Left renal pelvis (tissue), 4 donors: ENCODE data around the gene TXNDC2. TPM values are rescaled to one million over a fixed set of nuclear protein-coding genes. Genes with fewer than 3 reads are reported as not detected.

ENCODE experiments used
- DNase-seq, 4 donors: peaks; one replicate each; pipeline ENCODE4 v3.0.0-alpha.2; 2013; ENCODE audit warnings: low read depth in 4 of 4, low spot score in 3 of 4
- polyA plus RNA-seq, 4 donors: library from polyadenylated mRNA; unstranded; fragments of 120-200 nt; gene quantifications; one replicate each; pipeline ENCODE4 v1.2.1, GENCODE V29; 2013; ENCODE audit not compliant: insufficient read length in 4 of 4

The TXNDC2 gene
- polyA plus RNA-seq, 4 donors = 0.12 to 0.20 (median 0.14) TPM; not detected in 1

DNA sequence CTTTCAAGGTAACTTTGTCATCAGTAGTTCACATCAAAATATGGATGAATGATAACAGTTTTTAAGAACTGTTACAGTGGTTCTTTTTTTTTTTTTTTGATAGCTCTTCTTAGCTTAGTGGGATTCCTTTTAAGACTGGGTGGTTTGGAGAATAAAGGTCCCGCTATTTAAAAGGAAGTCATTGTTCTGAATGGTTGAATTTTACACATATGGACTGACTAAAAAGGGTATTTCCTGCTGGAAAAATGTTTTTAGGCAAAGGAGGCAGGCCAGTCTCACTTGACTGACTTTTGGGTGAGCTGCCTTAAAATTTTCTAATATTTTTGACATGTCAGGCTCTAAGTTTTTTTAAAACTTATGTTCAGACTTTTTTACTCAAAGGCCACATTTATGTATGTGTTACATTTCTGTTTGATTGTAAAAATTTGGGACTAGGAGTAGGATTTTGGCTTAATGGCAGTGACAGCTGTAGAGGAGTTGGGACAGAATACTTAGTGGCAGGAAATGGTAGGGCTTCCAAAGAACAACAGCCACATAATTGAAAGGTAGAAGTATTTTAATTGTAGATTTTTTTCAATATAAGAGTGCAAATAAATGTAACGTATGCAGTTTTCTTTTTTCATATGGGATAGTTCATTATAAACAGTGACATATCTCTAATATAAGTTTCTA, 41.8 kb downstream of the TXNDC2 start:
- no peak for DNase-seq

DNA sequence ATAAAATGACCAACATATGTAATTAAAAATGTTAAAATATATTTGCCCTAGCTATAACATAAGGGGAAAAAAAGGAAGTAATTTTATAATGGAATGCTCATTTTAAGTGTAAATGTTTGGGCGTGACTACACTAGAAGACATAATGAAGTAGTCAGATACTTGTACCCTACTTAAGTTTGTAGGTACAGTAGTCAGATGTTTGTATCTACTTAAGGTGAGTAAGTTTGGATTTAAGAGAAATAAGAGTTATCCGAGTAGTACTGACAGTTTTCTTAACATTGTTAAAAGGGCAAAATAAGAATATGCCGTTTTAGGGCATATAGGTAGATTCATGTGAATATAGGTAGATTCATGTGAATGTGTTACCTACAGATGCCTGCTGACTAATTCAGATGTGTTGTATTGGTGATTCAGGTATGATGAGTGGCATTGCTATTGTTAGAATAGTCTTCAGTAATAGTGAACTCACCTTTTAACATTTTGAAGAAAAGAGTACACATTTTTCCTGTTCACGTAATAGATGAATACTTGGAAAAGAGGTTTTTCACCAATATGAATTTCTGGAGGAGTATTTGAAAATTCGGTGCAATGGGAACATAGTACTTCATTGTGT, 43.0 kb downstream of the TXNDC2 start:
- no peak for DNase-seq

DNA sequence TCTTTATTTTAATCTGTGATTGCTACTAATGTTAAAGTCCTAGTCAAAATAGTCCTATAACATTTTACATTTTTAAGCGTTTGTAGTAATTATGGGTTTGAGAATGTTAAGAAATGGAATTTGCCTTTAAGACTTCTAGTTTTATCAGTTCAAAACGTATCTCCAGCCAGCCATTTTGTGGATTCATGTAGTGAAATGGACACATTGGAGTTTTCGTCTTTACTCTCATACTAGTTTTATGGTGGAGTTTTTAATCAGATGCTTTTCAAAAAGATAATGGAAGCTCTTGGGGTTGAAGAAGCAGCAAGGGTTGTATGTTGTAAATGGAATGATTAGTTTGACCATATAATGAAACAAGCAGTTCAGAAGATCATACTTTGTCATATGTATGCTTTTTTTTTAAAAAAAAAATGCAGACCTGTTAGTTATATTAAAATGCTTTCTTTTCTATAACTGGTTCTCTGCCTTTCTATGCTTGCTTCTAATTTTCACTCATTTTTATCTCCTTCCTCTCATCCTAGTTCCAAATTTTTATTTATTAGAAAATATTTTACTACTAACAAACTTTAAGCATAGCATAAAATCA, 44.6 kb downstream of the TXNDC2 start:
- DNase-seq = no peak

DNA sequence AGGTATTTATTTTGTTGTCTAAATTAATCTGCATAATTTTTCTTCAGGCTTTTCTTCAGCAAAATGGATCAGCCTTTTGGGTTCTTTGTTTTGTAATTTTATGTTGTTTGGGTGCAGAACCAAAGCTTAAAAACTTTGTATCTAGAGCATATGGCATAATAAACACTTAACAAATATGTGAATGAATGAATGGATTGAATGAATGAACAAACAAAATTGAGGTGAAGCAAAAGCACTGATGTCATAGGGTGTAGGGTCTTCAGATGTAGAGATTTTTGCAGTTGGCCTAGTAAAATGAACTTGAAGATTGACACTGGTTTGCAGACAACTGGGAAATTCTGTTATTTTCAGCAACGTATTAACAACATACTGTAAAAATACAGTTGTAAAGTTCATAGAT, 45.4 kb downstream of the TXNDC2 start:
- no peak for DNase-seq

DNA sequence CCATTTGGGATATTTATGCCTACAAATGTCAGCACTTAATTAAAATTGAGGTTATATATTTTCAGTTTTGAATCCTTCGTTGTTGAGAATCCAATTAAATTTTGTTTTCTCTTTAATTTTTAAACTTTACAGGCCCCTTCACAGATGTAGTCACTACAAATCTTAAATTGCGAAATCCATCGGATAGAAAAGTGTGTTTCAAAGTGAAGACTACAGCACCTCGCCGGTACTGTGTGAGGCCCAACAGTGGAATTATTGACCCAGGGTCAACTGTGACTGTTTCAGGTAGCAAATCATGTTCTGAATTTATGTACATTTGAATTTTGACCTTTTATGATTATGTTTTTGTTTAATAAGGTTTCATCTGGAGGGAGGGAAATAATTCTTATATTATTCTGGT, 45.9 kb downstream of the TXNDC2 start:
- DNase-seq = no peak

DNA sequence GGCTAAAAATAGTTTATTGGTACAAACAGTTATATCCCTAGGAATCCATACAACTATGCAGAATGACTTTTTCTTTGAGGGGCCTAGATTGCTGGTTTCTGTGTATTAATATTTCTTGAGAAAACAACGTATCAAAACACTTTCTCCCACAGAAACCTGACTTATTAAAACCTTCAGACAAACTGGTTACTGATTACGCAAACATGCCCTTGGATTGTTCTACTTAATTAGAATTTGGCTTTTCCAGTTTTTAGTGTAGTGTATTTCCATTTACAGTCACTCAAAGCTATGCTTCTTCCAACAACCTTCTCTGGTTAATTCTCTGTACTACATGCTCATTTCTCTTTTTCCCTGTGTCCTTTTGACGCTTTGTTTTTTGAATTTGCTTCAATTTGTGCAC, 48.1 kb downstream of the TXNDC2 start:
- no peak for DNase-seq

DNA sequence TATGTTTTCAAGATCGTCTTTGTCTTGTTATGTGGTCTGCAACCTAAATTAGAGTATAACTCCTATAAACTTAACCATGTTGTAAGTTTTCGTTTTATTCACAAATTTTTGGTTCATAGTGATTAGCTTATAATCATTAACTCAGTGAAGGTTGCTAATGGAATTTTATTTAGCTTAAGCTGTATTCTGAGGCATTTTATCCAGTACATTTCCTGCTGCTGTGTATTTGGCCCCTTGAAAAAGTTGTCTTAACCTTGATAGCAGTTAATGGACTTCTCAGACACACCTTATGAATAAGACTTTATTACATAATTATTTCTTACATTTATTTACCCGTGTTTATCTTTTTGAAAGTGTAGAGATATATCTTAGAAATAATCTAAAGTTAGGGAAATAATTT, 48.5 kb downstream of the TXNDC2 start:
- DNase-seq = no peak

Other genes with a start within 250 kb of the TXNDC2 start
- gene RAB31, start 177.7 kb upstream of the TXNDC2 start, polyA plus RNA-seq = 10 to 100 TPM; 27.0 to 39.1 (median 32.4) TPM
- 100 to 1,000 TPM; 195 to 306 (median 241) TPM for gene VAPA, start 28.0 kb downstream of the TXNDC2 start, polyA plus RNA-seq